Measurements from ENCODE around the gene NPHP1.

NPHP1 gene

DNA sequence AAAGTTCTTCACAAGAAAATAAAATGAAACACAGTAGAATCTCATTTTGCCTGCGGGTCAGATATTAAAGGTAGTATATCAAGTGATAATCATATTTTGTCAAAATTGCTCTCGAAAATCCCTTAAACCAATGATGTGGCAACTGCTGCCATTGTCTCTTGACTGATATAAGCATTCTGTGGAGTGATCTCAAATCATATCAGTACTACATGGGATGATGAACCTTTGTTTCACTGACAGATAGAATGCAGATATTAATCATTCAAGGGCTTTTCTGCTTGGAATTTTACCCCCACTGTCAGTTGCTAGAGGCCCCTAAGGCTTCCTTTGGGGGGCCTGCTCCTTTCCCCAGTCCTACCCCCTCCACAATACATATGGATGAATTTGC is 57.9 kb downstream of the NPHP1 start:
- H3K4me3 ChIP-seq (ENCODE audit: low read depth, low read length): no peak overlapping the region
- H3K27me3 ChIP-seq (ENCODE audit: control insufficient read depth, insufficient read depth, low read length): no peaks in the 10 kb centered on the region
- no peaks in the 10 kb centered on the region for H3K9me3 ChIP-seq (ENCODE audit: control insufficient read depth, insufficient read depth, low read length)
- H3K9ac ChIP-seq (ENCODE audit: low read depth, low read length): no peak overlapping the region
- H3K4me1 ChIP-seq (ENCODE audit: control insufficient read depth, insufficient read depth, low read length): no peaks in the 10 kb centered on the region
- no peaks in the 10 kb centered on the region for H3K36me3 ChIP-seq (ENCODE audit: control insufficient read depth, insufficient read depth, low read length)

DNA sequence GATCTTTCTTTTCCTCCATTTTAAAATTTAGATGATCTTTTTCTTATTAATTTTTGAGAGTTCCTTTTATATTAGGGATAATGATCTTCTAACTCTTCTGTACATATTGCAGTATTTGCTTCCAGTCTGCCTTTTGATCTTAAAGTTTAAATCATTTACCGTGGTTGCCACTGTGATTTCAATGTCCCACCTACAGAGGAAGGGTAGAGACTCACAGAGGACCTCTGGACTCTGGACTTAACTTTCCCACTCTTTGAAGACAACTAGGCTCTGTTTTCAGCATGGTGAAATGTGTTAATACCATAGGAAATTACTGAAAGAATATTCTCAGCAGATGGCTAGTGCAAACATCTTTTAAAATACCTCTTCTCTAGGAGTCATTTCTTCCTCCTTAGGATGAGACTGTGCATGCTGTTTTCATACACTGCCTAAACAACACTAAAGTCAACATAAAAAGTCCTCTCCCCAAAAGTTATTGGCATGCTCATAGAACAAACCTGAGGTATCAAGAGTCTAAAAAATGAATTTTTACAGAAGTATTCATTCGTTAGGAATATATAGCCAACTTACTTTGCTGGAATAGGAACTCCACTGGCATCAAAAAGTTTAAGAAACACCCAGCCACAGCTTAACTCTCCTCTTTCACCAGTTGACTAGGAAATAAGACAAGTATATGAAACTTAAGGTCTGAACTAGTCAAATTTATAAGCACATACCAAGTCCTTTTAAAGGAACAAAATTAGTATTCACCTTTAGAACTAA is 58.4 kb downstream of the NPHP1 start:
- H3K4me1 ChIP-seq (ENCODE audit: control insufficient read depth, insufficient read depth, low read length): no peaks in the 10 kb centered on the region
- no peaks in the 10 kb centered on the region for H3K9me3 ChIP-seq (ENCODE audit: control insufficient read depth, insufficient read depth, low read length)
- no peaks in the 10 kb centered on the region for H3K27me3 ChIP-seq (ENCODE audit: control insufficient read depth, insufficient read depth, low read length)

DNA sequence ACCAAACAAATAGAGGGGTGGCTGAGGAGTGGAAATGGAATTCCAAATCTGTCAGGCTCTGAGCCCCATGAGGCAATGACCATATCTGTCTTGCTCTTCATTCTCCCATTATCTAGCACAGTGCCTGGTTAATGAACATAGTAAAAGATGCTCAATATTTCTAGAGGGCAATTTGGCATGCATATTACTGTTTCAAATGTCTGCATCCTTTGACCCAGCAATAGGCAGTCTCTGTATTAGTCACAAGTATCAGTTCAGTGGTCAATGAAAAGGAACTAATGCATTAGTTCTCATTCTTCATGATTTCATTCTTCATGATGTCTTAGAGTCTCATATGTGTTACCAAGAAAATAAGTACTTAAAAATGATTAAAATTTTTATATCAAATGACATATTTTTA is 60.8 kb downstream of the NPHP1 start:
- Histone ChIP-seq H3K9ac (ENCODE audit: low read depth, low read length) (no peak overlapping the region), H3K27me3 (ENCODE audit: control insufficient read depth, insufficient read depth, low read length) (no peaks in the 10 kb centered on the region), H3K4me1 (ENCODE audit: control insufficient read depth, insufficient read depth, low read length) (no peaks in the 10 kb centered on the region), H3K9me3 (ENCODE audit: control insufficient read depth, insufficient read depth, low read length) (no peaks in the 10 kb centered on the region), H3K4me3 (ENCODE audit: low read depth, low read length) (no peak overlapping the region), H3K36me3 (ENCODE audit: control insufficient read depth, insufficient read depth, low read length) (no peaks in the 10 kb centered on the region)

More for the DNA sequence above, 58.4 kb downstream of the NPHP1 start:
- Histone ChIP-seq H3K9ac (ENCODE audit: low read depth, low read length) (no peak overlapping the region), H3K36me3 (ENCODE audit: control insufficient read depth, insufficient read depth, low read length) (no peaks in the 10 kb centered on the region), H3K4me3 (ENCODE audit: low read depth, low read length) (no peak overlapping the region)

DNA sequence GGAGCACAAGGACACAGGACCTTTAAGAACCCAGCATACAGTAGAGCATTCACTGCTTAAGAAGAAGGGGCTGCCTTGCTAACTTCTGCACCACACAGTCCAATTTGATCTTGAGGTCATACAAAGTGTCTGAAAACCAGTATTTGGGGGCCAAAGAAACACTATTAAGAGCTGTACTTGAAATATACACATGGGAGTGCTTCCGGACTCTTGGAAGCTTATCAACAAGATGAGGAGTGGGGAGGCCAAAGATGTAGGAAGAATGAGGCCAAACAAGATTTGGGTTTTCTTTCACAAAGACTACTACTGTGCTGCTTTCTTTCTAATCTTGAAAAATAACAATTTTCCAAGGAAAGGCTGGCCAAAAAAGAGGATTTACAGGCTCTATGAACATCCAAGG is 64.4 kb downstream of the NPHP1 start:
- H3K4me3 ChIP-seq (ENCODE audit: low read depth, low read length): no peak overlapping the region
- H3K36me3 ChIP-seq (ENCODE audit: control insufficient read depth, insufficient read depth, low read length): no peaks in the 10 kb centered on the region
- no peak overlapping the region for H3K9ac ChIP-seq (ENCODE audit: low read depth, low read length)
- H3K27me3 ChIP-seq (ENCODE audit: control insufficient read depth, insufficient read depth, low read length): no peaks in the 10 kb centered on the region
- no peaks in the 10 kb centered on the region for H3K4me1 ChIP-seq (ENCODE audit: control insufficient read depth, insufficient read depth, low read length)
- H3K9me3 ChIP-seq (ENCODE audit: control insufficient read depth, insufficient read depth, low read length): no peaks in the 10 kb centered on the region

DNA sequence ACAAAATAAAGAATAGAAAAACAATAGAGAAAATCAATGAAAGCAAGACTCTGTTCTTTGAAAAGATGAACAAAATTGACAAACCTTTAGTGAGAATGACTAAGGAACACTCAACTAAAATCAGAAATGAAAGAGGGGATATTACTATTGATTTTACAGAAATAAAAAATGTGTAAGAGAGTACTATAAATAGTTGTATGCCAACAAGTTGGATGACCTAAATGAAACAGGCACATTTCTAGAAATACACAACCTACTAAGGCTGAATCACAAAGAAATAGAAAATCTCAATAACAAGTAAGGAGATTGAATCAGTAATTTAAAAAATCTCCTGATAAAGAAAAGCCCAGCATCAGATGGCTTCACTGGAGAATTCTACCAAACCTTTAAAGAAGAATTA is 70.8 kb downstream of the NPHP1 start:
- H3K9me3 ChIP-seq (ENCODE audit: control insufficient read depth, insufficient read depth, low read length): no peaks in the 10 kb centered on the region
- no peaks in the 10 kb centered on the region for H3K4me1 ChIP-seq (ENCODE audit: control insufficient read depth, insufficient read depth, low read length)
- H3K36me3 ChIP-seq (ENCODE audit: control insufficient read depth, insufficient read depth, low read length): no peaks in the 10 kb centered on the region
- H3K27me3 ChIP-seq (ENCODE audit: control insufficient read depth, insufficient read depth, low read length): no peaks in the 10 kb centered on the region
- no peak overlapping the region for H3K4me3 ChIP-seq (ENCODE audit: low read depth, low read length)
- no peak overlapping the region for H3K9ac ChIP-seq (ENCODE audit: low read depth, low read length)

DNA sequence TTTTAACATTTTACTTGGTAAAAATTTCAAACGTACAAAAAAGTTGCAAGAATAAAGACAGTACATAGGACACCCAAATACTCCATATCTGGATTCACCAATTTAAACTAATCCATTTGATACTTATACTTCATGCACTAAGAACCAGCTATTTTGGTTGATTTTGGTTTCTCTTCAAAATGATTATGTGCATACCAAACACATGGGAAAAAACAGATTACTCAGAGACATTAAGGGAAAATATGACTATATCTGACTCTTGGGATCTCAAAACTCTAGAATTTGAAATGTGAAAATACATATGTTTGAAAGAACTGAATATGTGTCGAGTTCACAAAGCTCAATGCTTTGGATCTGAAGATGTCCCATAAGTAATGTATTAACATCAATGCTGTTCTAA is 73.6 kb downstream of the NPHP1 start:
- no peaks in the 10 kb centered on the region for H3K36me3 ChIP-seq (ENCODE audit: control insufficient read depth, insufficient read depth, low read length)
- no peaks in the 10 kb centered on the region for H3K9me3 ChIP-seq (ENCODE audit: control insufficient read depth, insufficient read depth, low read length)
- H3K4me3 ChIP-seq (ENCODE audit: low read depth, low read length): no peak overlapping the region
- H3K27me3 ChIP-seq (ENCODE audit: control insufficient read depth, insufficient read depth, low read length): no peaks in the 10 kb centered on the region
- no peaks in the 10 kb centered on the region for H3K4me1 ChIP-seq (ENCODE audit: control insufficient read depth, insufficient read depth, low read length)
- H3K9ac ChIP-seq (ENCODE audit: low read depth, low read length): no peak overlapping the region

DNA sequence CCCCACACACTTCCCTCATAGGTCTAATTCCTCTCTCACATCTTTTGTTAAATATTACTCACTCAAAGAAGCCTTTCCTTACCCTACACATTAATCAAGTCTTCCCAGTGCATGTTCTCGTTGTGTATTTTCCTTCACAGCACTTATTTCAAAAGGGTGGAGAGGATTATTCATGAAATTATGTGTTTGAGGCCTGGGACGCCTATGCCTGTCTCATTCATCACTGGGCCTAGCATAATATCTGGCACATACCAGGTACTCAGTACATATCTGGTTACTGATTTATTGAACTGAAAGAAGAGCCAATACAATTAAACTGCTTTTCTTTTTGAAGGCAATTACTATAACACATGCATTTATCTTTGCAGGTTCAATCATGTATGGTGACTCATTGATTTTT is 74.1 kb downstream of the NPHP1 start:
- Histone ChIP-seq H3K9me3 (ENCODE audit: control insufficient read depth, insufficient read depth, low read length) (no peaks in the 10 kb centered on the region), H3K4me1 (ENCODE audit: control insufficient read depth, insufficient read depth, low read length) (no peaks in the 10 kb centered on the region), H3K27me3 (ENCODE audit: control insufficient read depth, insufficient read depth, low read length) (no peaks in the 10 kb centered on the region), H3K4me3 (ENCODE audit: low read depth, low read length) (no peak overlapping the region), H3K9ac (ENCODE audit: low read depth, low read length) (no peak overlapping the region), H3K36me3 (ENCODE audit: control insufficient read depth, insufficient read depth, low read length) (no peaks in the 10 kb centered on the region)

DNA sequence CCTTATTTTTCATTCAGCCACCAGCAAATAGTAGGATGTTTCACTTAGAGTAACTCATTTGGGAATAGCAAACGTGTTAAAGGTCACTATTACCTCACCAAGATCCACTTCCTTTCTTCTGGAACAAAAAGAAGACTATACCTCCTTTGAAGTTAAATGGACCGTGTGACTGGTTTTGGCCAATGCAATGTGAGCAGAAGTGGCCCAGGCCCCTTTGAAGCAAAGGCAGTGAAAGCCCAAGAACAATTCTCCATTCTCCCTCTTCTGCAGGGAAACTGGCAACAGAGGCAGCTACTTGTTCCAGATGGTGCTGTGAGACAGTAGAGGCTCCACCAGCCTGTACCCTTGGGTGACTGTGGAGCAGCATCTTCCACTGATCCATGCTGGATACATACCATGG is 77.9 kb downstream of the NPHP1 start:
- Histone ChIP-seq H3K4me3 (ENCODE audit: low read depth, low read length) (no peak overlapping the region), H3K36me3 (ENCODE audit: control insufficient read depth, insufficient read depth, low read length) (no peaks in the 10 kb centered on the region), H3K27me3 (ENCODE audit: control insufficient read depth, insufficient read depth, low read length) (no peaks in the 10 kb centered on the region), H3K9ac (ENCODE audit: low read depth, low read length) (no peak overlapping the region), H3K4me1 (ENCODE audit: control insufficient read depth, insufficient read depth, low read length) (no peaks in the 10 kb centered on the region), H3K9me3 (ENCODE audit: control insufficient read depth, insufficient read depth, low read length) (no peaks in the 10 kb centered on the region)

DNA sequence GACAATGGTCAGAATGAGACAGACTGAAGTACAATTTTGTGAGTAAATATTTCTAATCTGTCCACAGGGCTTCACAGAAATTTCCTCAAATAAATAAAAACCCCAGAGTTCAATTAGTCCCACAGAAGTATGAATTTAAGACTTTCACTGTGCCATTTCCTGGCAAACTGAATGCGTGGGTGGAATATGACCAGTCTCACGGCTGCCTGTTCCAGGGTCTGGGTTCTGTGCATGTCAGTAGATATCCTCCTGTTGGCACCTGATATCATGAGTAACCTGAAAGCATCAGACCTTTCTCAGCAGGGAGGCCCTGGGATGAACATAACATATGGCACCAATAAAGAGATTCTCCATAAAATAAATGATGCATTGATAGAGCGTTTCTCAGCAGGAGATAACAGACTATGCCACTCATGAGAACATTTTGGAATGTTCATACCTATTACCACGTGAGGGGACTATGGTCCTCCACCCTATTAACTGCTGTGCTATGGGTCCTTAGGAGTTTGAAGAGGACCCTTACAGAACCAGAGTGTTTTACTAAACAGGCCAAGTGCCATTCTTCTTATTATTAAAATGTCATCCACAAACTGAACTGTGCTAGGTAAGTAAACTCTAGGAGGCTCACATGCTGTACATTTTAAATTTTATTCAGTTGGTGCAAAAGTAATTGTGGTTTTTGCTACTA is 78.6 kb downstream of the NPHP1 start:
- H3K27me3 ChIP-seq (ENCODE audit: control insufficient read depth, insufficient read depth, low read length): no peaks in the 10 kb centered on the region
- H3K4me3 ChIP-seq (ENCODE audit: low read depth, low read length): no peak overlapping the region
- H3K36me3 ChIP-seq (ENCODE audit: control insufficient read depth, insufficient read depth, low read length): no peaks in the 10 kb centered on the region
- H3K9me3 ChIP-seq (ENCODE audit: control insufficient read depth, insufficient read depth, low read length): no peaks in the 10 kb centered on the region
- no peak overlapping the region for H3K9ac ChIP-seq (ENCODE audit: low read depth, low read length)
- no peaks in the 10 kb centered on the region for H3K4me1 ChIP-seq (ENCODE audit: control insufficient read depth, insufficient read depth, low read length)

DNA sequence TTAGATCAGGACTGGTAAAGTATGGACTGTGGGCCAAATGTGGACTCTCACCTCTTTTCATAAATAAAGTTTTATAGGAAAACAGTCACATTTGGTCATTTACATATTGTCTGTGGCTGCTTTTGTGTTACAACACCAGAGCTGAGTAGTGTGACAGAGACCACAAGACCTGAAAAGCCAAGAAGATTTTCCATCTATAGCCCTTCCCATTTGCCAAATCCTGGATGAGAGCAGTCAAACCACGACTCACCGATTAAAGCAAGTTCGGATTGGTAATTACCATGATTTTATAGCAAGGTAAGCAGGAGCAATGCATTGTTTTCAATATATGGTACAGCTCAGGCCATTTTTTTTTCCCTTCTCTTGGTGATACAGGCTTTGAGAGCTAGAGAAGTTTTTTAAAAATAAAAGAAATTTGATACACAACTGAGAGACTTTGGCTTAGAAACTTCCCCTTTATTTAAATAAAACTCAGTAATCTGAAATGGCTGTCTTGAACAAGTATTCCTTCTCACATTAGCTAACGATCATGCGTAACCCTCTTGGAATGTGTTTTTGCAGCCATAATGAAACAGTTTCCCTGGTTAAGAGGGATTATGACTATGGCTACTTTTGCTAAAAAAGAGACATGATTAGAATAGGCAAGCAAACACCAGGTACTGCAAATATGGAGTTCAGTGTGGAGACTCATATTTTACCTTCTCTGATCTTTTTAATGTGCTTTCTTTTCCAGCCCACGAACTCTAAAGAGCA is 79.7 kb downstream of the NPHP1 start:
- Histone ChIP-seq H3K9me3 (ENCODE audit: control insufficient read depth, insufficient read depth, low read length) (no peaks in the 10 kb centered on the region), H3K4me1 (ENCODE audit: control insufficient read depth, insufficient read depth, low read length) (no peaks in the 10 kb centered on the region), H3K4me3 (ENCODE audit: low read depth, low read length) (no peak overlapping the region), H3K27me3 (ENCODE audit: control insufficient read depth, insufficient read depth, low read length) (no peaks in the 10 kb centered on the region), H3K9ac (ENCODE audit: low read depth, low read length) (no peak overlapping the region), H3K36me3 (ENCODE audit: control insufficient read depth, insufficient read depth, low read length) (no peaks in the 10 kb centered on the region)

DNA sequence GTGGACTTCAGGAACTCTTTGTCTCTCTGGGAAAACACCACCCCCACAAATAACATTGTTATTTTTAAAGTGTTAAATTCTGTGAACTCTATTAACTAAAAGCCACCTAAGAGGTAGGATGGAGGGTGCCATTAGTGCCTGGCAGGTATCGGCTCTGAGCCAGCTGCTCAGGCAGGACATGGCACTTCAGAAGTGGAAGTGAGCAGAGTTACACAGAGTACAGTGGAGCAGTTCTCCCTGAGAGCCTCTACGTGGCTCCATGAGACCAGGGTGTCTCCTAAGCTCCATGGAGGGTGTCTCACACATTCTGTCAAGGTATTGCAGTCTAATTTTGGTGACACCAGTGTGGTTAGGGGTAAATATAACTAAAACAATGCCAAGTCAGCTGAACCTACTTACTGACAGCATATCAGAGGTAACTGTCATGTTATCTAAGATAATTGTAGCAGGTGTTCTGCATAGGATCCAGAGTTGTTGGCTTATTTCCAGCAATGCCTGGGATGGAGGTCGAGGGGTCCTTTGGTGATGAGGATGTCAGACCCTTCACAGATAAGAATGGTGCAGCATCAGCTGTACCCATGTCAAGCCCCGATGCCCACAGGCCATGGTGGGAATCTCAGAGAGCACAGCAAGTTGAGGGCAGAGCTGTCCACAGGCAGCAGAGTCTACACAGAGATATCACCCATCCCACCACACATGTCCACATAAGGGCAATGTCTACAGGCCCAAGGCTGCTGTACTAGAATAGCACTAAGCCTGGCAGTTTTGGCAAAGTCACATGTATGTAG is 80.6 kb downstream of the NPHP1 start:
- H3K36me3 ChIP-seq (ENCODE audit: control insufficient read depth, insufficient read depth, low read length): no peaks in the 10 kb centered on the region
- H3K27me3 ChIP-seq (ENCODE audit: control insufficient read depth, insufficient read depth, low read length): peaks cover 4% of the 10 kb centered on the region
- H3K4me3 ChIP-seq (ENCODE audit: low read depth, low read length): no peak overlapping the region
- H3K4me1 ChIP-seq (ENCODE audit: control insufficient read depth, insufficient read depth, low read length): no peaks in the 10 kb centered on the region
- H3K9ac ChIP-seq (ENCODE audit: low read depth, low read length): no peak overlapping the region
- H3K9me3 ChIP-seq (ENCODE audit: control insufficient read depth, insufficient read depth, low read length): no peaks in the 10 kb centered on the region

Data from iPS-15b (cell line).